GM21717 (cell line): ENCODE measurements around the gene BCO1.

Experiments
- ATAC-seq: cut with Tn5 transposase; IDR thresholded peaks from one replicate; pipeline ENCODE4 v1.9.1; 2021; ENCODE audit warnings: mild to moderate bottlenecking, moderate library complexity; ENCODE audit not compliant: unreplicated experiment

BCO1 gene

GRCh38 chr16:81232740-81233367, 5.6 kb upstream of the BCO1 start:
- no peak for ATAC-seq

GRCh38 chr16:81237282-81237681, 1.2 kb upstream of the BCO1 start:
- no peak for ATAC-seq

- ATAC-seq = no peak
Measured at GRCh38 chr16:81237942-81238295, 570 bp upstream of the BCO1 start.

- no peak for ATAC-seq
Measured at GRCh38 chr16:81239367-81240121, 1.1 kb downstream of the BCO1 start.

GRCh38 chr16:81241706-81242105, 3.2 kb downstream of the BCO1 start:
- ATAC-seq = no peak

- no peak for ATAC-seq
Measured at GRCh38 chr16:81242977-81243618, 4.6 kb downstream of the BCO1 start.

- no peak for ATAC-seq
Measured at GRCh38 chr16:81243942-81244341, 5.5 kb downstream of the BCO1 start.

- ATAC-seq = no peak
Measured at GRCh38 chr16:81251871-81252270, 13.4 kb downstream of the BCO1 start.

GRCh38 chr16:81253141-81253540, 14.7 kb downstream of the BCO1 start:
- no peak for ATAC-seq

GRCh38 chr16:81254922-81255526, 16.5 kb downstream of the BCO1 start:
- ATAC-seq = no peak

GRCh38 chr16:81259916-81260315, 21.4 kb downstream of the BCO1 start:
- no peak for ATAC-seq

- ATAC-seq = no peak
Measured at GRCh38 chr16:81261049-81261648, 22.7 kb downstream of the BCO1 start.

GRCh38 chr16:81263470-81264220, 25.2 kb downstream of the BCO1 start:
- no peak for ATAC-seq

GRCh38 chr16:81264386-81264785, 25.9 kb downstream of the BCO1 start:
- ATAC-seq = no peak

- ATAC-seq = no peak
Measured at GRCh38 chr16:81265052-81265451, 26.6 kb downstream of the BCO1 start.

GRCh38 chr16:81265658-81266451, 27.4 kb downstream of the BCO1 start:
- ATAC-seq = no peak

- ATAC-seq = no peak
Measured at GRCh38 chr16:81266680-81267095, 28.2 kb downstream of the BCO1 start.

GRCh38 chr16:81268509-81268908, 30.0 kb downstream of the BCO1 start:
- no peak for ATAC-seq

GRCh38 chr16:81273223-81273950, 34.9 kb downstream of the BCO1 start:
- no peak for ATAC-seq
